RWPE2 (cell line): ENCODE measurements around the gene GNB1L.

Experiments
- ATAC-seq: fragments of 200-7000 bp; cut with Tn5 transposase; 3 replicates; pipeline ENCODE4 v1.9.1; 2021; ENCODE audit warnings: low read depth
- DNase-seq: peaks from one replicate; pipeline ENCODE4 v3.0.0-alpha.2; 2020; ENCODE audit warnings: low spot score
- H3K27ac ChIP-seq: fragments of 450-650 bp; 2 replicates; pipeline ENCODE4 v1.5.1; 2017; ENCODE audit warnings: mild to moderate bottlenecking; ENCODE audit not compliant: poor library complexity, severe bottlenecking
- H3K27me3 ChIP-seq: fragments of 250-450 bp; sonication (Bioruptor Pico); 2 replicates; pipeline ENCODE4 v1.5.1; 2021; ENCODE audit warnings: mild to moderate bottlenecking, moderate library complexity; ENCODE audit not compliant: insufficient read depth, poor library complexity, severe bottlenecking
- H3K36me3 ChIP-seq: fragments of 250-450 bp; sonication (Bioruptor Pico); 2 replicates; pipeline ENCODE4 v1.5.1; 2020; ENCODE audit warnings: low read depth, mild to moderate bottlenecking, moderate library complexity
- H3K4me1 ChIP-seq: fragments of 250-450 bp; sonication (Bioruptor Pico); 2 replicates; pipeline ENCODE4 v1.5.1; 2021; ENCODE audit warnings: mild to moderate bottlenecking, moderate library complexity; ENCODE audit not compliant: insufficient read depth, poor library complexity, severe bottlenecking
- H3K4me3 ChIP-seq: fragments of 250-450 bp; sonication (Bioruptor Pico); 2 replicates; pipeline ENCODE4 v1.5.1; 2021; ENCODE audit warnings: mild to moderate bottlenecking, moderate library complexity; ENCODE audit not compliant: severe bottlenecking
- H3K9me3 ChIP-seq: fragments of 250-450 bp; sonication (Bioruptor Pico); 2 replicates; pipeline ENCODE4 v1.5.1; 2021; ENCODE audit warnings: mild to moderate bottlenecking, moderate library complexity; ENCODE audit not compliant: severe bottlenecking
- CTCF ChIP-seq: fragments of 450-650 bp; IDR thresholded peaks from one replicate; pipeline ENCODE4 v1.5.1; 2017; ENCODE audit warnings: mild to moderate bottlenecking, moderate library complexity; ENCODE audit not compliant: poor library complexity, severe bottlenecking

The GNB1L gene

GRCh38 chr22:19797086-19798002 lies 57.3 kb downstream of the GNB1L start:
- no peak overlapping the region for H3K27ac ChIP-seq
- no peaks in the 10 kb centered on the region for H3K27me3 ChIP-seq
- H3K9me3 ChIP-seq, result peaks cover 3% of the 10 kb centered on the region
- no peaks in the 10 kb centered on the region for H3K36me3 ChIP-seq
- TF ChIP-seq CTCF, result no peak
- ATAC-seq (no peak), DNase-seq (no peak)
- H3K4me3 ChIP-seq, result no peak overlapping the region
- no peaks in the 10 kb centered on the region for H3K4me1 ChIP-seq

GRCh38 chr22:19796160-19796559 lies 58.5 kb downstream of the GNB1L start:
- Histone ChIP-seq H3K27ac (no peak overlapping the region), H3K9me3 (peaks cover 3% of the 10 kb centered on the region), H3K4me3 (no peak overlapping the region), H3K27me3 (no peaks in the 10 kb centered on the region), H3K4me1 (no peaks in the 10 kb centered on the region), H3K36me3 (no peaks in the 10 kb centered on the region)
- no peak for ATAC-seq
- TF ChIP-seq CTCF, result no peak
- no peak for DNase-seq

- Histone ChIP-seq H3K27ac (no peak overlapping the region), H3K9me3 (peaks cover 3% of the 10 kb centered on the region), H3K36me3 (no peaks in the 10 kb centered on the region), H3K4me1 (no peaks in the 10 kb centered on the region), H3K27me3 (no peaks in the 10 kb centered on the region), H3K4me3 (no peak overlapping the region)
- ATAC-seq (no peak), DNase-seq (no peak)
- no peak for TF ChIP-seq CTCF
These were observed 59.1 kb downstream of the GNB1L start for GRCh38 chr22:19795617-19796008.

GRCh38 chr22:19793661-19794310 lies 60.9 kb downstream of the GNB1L start:
- ATAC-seq, result no peak
- Histone ChIP-seq H3K9me3 (peaks cover 6% of the 10 kb centered on the region), H3K36me3 (no peaks in the 10 kb centered on the region), H3K27me3 (no peaks in the 10 kb centered on the region), H3K4me3 (no peak overlapping the region), H3K27ac (no peak overlapping the region), H3K4me1 (no peaks in the 10 kb centered on the region)
- TF ChIP-seq CTCF, result no peak
- DNase-seq, result no peak
